DOHH2 (cell line): ENCODE results near the gene SCYGR2.

Experiments
- H3F3A ChIP-seq: fragments of 200-600 bp; sonication (generic), shearing (Covaris generic); 2 replicates; pipeline ENCODE4 v1.6.0; 2016; ENCODE audit warnings: antibody characterized with exemption, mild to moderate bottlenecking; ENCODE audit not compliant: control insufficient read depth, insufficient read depth
- H3K27ac ChIP-seq: fragments of 200-600 bp; sonication (generic); 2 replicates; pipeline ENCODE4 v1.5.1; 2014; ENCODE audit warnings: low read depth, mild to moderate bottlenecking, low read length, moderate library complexity
- H3K27me3 ChIP-seq: fragments of 200-600 bp; sonication (generic); 2 replicates; pipeline ENCODE4 v1.6.1; 2014; ENCODE audit warnings: mild to moderate bottlenecking, low read length, mixed read lengths; ENCODE audit not compliant: control insufficient read depth
- H3K36me3 ChIP-seq: fragments of 200-600 bp; sonication (generic); 2 replicates; pipeline ENCODE4 v1.6.1; 2014; ENCODE audit warnings: mild to moderate bottlenecking, low read length, moderate library complexity, mixed read lengths; ENCODE audit not compliant: control insufficient read depth
- H3K4me1 ChIP-seq: fragments of 200-600 bp; sonication (generic); 2 replicates; pipeline ENCODE4 v1.6.1; 2014; ENCODE audit warnings: mild to moderate bottlenecking, low read length, mixed read lengths; ENCODE audit not compliant: control insufficient read depth
- H3K4me2 ChIP-seq: fragments of 200-600 bp; sonication (generic); 2 replicates; pipeline ENCODE4 v1.6.0; 2014; ENCODE audit warnings: mild to moderate bottlenecking, low read length, moderate library complexity
- H3K4me3 ChIP-seq: fragments of 200-600 bp; sonication (generic); 2 replicates; pipeline ENCODE4 v1.5.1; 2014; ENCODE audit warnings: mild to moderate bottlenecking, low read length, mixed read lengths
- H3K79me2 ChIP-seq: fragments of 200-600 bp; sonication (generic); 2 replicates; pipeline ENCODE4 v1.6.1; 2014; ENCODE audit warnings: mild to moderate bottlenecking, low read length, mixed read lengths; ENCODE audit not compliant: control insufficient read depth
- H3K9me2 ChIP-seq: fragments of 200-600 bp; sonication (generic); replicated peaks from 2 replicates; pipeline ENCODE4 v1.6.1; 2014; ENCODE audit warnings: mild to moderate bottlenecking, low read length, mixed read lengths; ENCODE audit not compliant: control insufficient read depth
- H3K9me3 ChIP-seq: fragments of 200-600 bp; sonication (generic); 2 replicates; pipeline ENCODE4 v1.6.1; 2014; ENCODE audit warnings: antibody characterized with exemption, low read length, mixed read lengths; ENCODE audit not compliant: control insufficient read depth, insufficient read depth
- H4K20me1 ChIP-seq: fragments of 200-600 bp; sonication (generic); 2 replicates; pipeline ENCODE4 v1.6.0; 2014; ENCODE audit warnings: low read depth, mild to moderate bottlenecking, antibody characterized with exemption, low read length, moderate library complexity; ENCODE audit not compliant: control insufficient read depth, insufficient read depth
- CTCF ChIP-seq: fragments of 200-600 bp; sonication (generic); IDR thresholded peaks from one replicate; pipeline ENCODE4 v1.5.1; 2014; ENCODE audit warnings: antibody characterized with exemption, mild to moderate bottlenecking, low read depth, low read length; ENCODE audit not compliant: poor library complexity, severe bottlenecking
- EZH2phosphoT487 ChIP-seq: fragments of 200-600 bp; sonication (generic); IDR thresholded peaks from 2 replicates; pipeline ENCODE4 v1.6.1; 2017; ENCODE audit warnings: borderline replicate concordance, mild to moderate bottlenecking, antibody characterized with exemption, low read length, moderate library complexity, mixed read lengths

SCYGR2 gene

GRCh38 chr2:227634201-227634600 is 35.5 kb downstream of the SCYGR2 start:
- Histone ChIP-seq H3K9me3 (no peaks in the 10 kb centered on the region), H3K36me3 (no peaks in the 10 kb centered on the region), H3K9me2 (no peaks in the 10 kb centered on the region), H3F3A (no peaks in the 10 kb centered on the region), H3K79me2 (no peaks in the 10 kb centered on the region), H3K27ac (no peak overlapping the region), H3K4me3 (no peak overlapping the region), H4K20me1 (no peaks in the 10 kb centered on the region), H3K4me2 (no peak overlapping the region), H3K4me1 (no peaks in the 10 kb centered on the region), H3K27me3 (peaks cover 13% of the 10 kb centered on the region)
- TF ChIP-seq CTCF (no peak), EZH2phosphoT487 (no peak)

GRCh38 chr2:227642656-227643055 is 44.0 kb downstream of the SCYGR2 start:
- Histone ChIP-seq H3F3A (no peaks in the 10 kb centered on the region), H3K4me1 (no peaks in the 10 kb centered on the region), H3K79me2 (no peaks in the 10 kb centered on the region), H3K9me2 (no peaks in the 10 kb centered on the region), H4K20me1 (no peaks in the 10 kb centered on the region), H3K27me3 (no peaks in the 10 kb centered on the region), H3K36me3 (no peaks in the 10 kb centered on the region), H3K4me3 (no peak overlapping the region), H3K9me3 (no peaks in the 10 kb centered on the region), H3K4me2 (no peak overlapping the region), H3K27ac (no peak overlapping the region)
- TF ChIP-seq CTCF (no peak), EZH2phosphoT487 (no peak)

GRCh38 chr2:227643990-227644551 is 45.4 kb downstream of the SCYGR2 start:
- H3K27ac ChIP-seq, result no peak overlapping the region
- no peak overlapping the region for H3K4me2 ChIP-seq
- no peaks in the 10 kb centered on the region for H3K27me3 ChIP-seq
- TF ChIP-seq EZH2phosphoT487, result no peak
- no peak for TF ChIP-seq CTCF
- H3K4me1 ChIP-seq, result no peaks in the 10 kb centered on the region
- H4K20me1 ChIP-seq, result no peaks in the 10 kb centered on the region
- no peak overlapping the region for H3K4me3 ChIP-seq
- H3K36me3 ChIP-seq, result no peaks in the 10 kb centered on the region
- no peaks in the 10 kb centered on the region for H3K9me2 ChIP-seq
- H3K9me3 ChIP-seq, result no peaks in the 10 kb centered on the region
- H3K79me2 ChIP-seq, result no peaks in the 10 kb centered on the region
- no peaks in the 10 kb centered on the region for H3F3A ChIP-seq
